ENCODE data around the gene SIRPD.
A peak's percentile ranks its signal among the peaks of the same experiment; 100 is the strongest.
"Not testable (repeated sequence)": the region's sequence is repeated elsewhere in the genome, so short reads cannot be mapped to it uniquely, and the experiment has no call there.

SIRPD gene

GRCh38 chr20:1537731-1538058, 19.8 kb downstream of the SIRPD start:
- DNase-seq (ENCODE audit: low spot score), result no peak

GRCh38 chr20:1536893-1537730, 20.4 kb downstream of the SIRPD start:
- no peak for DNase-seq (ENCODE audit: low spot score)

DNA sequence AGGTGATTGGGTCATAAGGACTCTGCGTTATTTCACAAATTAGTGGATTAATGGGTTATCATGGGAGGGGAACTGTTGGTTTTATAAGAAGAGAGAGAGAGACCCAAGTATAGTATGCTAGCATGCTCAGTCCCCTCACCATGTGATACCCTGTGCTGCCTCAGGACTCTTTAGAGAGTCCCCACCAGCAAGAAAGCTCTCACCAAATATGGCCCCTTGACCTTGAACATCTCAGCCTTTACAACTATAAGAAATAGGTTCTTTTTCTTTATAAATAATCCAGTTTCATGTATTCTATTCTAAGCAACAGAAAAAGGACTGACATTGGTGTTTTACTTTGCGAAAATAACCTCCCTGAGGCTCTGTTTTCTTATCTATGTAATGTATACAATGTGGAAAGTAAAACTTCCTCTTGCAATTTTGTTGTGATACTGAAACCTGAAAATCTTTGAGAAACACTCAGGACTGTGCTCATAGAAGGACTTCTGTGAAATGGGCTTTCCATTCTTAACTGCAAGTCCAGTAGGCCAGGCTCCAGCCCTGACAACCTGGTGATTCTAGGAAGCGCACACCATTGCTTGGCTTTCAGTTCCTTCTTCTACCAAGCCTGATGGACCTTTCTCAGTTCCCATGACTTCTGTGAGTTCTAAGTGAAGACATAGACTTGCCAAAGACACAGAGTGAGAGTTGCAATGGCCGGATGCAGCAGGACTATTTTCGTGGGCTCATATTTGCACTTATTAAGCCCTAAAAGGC, 21.9 kb downstream of the SIRPD start:
- no peak for DNase-seq (ENCODE audit: low spot score)

DNA sequence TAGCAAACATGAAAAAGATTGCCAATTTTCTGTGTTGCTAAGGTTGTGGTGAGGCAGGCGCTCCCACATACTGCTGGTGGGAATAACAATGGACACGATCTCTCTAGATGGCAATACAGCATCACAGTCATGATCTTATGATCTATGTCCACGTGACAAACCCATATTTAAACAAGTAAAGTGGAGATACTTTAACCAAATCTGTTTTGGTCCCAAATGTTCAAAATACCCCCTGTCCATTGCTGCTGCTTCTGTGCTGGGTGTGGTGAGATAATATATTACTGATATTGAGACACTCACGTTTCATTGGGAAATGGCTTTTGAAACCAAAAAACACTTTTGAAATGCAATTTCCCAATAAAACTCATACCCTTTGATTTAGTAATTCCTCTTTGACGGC, 23.0 kb downstream of the SIRPD start:
- no peak for DNase-seq (ENCODE audit: low spot score)

DNA sequence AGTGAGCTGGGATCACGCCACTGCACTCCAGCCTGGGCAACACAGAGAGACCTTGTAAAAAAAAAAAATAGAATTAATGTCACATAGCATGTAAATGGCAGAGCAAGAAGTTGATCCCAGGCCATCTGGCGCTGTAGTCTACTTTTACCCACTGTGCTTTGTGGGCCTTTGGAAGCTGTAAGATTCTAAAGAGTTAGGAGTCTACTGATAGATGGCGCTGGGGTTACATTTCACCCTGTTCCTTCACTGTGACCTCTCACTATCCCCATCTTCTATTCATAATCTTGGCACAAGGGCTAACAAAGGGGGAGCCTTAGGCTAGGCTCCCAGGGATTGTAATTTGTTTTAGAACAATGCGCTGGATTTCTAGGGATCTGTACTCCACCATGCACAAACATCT, 24.4 kb downstream of the SIRPD start:
- peak; percentile 20 for DNase-seq (ENCODE audit: low spot score)

- no peak for DNase-seq (ENCODE audit: low spot score)
These were observed 28.7 kb downstream of the SIRPD start for GRCh38 chr20:1528811-1529210.

DNA sequence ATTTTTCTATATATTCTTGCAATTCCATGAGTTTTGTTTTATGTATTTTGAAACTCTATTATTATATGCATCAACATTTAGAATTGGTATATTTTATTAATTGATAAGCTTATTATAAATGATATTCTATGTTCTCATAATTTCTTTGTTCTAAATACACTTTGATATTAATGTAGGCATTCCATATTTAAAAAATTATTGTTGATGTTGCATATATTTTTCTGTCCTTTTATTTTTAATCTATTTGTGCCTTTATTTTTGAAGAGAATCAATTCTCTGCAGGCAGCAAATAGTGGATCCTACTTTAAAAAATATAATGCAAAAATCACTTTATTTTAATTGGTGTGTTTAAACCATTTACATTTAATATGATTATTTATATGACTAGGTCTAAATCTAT, 29.6 kb downstream of the SIRPD start:
- no peak for DNase-seq (ENCODE audit: low spot score)

DNA sequence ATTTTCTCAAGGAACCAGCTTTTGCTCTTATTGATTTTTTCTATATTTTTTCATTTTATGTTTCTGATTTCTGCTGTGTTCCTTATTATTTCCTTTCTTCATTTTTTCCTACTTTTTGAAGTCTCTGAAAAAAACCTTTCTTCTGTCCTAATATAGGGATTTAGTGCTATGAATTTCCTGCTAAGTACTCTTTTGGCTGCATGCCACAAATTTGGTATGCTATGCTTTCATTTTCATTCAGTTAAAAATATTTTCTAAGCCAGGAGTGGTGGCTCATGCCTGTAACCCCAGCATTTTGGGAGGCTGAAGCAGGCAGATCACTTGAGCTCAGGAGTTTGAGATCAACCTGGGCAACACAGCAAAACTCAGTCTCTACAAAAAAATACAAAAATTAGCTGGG, 30.6 kb downstream of the SIRPD start:
- no peak for DNase-seq (ENCODE audit: low spot score)

DNA sequence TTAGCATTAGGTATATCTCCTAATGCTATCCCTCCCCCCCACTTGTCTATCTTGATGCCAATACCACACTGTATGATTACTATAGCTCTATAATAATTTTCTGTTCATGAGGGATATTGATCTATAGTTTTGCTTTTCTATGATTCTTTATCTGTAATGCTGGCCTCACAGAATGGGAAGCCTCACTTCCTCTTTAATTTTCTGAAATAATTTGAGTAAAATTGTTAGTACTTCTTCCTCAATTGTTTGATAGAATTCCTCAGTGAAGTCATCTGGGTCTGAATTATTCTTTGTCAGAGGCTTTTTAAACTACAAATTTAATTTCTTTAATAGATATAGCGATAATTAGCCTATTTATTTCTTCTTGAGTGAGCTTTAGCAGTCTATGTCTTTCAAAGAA, 31.2 kb downstream of the SIRPD start:
- no peak for DNase-seq (ENCODE audit: low spot score)

- no peak for DNase-seq (ENCODE audit: low spot score)
These were observed 33.5 kb downstream of the SIRPD start for GRCh38 chr20:1524004-1524403.

GRCh38 chr20:1517010-1517409, 40.5 kb downstream of the SIRPD start:
- DNase-seq (ENCODE audit: low spot score), result no peak

DNA sequence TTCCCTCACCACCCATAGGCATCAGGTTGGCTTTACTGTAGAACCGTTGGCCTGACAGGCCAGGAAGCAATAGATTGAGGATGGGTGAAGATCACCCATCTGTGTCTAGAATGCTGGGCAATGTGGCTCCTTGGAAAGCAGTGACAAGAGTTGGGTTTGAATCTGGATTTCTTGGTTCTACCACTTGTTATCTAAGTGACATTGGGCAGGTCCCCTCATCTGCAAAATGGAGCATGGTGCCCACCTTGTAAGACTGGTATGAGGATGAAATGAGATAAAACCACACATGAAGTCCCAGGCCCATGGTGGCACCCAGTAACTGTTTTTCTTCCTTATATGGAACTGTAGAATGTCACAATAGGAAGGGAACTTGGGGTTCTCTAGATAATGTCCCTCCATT, 43.7 kb downstream of the SIRPD start:
- DNase-seq (ENCODE audit: low spot score), result no peak

GRCh38 chr20:1509237-1509636, 48.3 kb downstream of the SIRPD start:
- peak; percentile 55 for DNase-seq (ENCODE audit: low spot score)

GRCh38 chr20:1508574-1508973, 48.9 kb downstream of the SIRPD start:
- no peak for DNase-seq (ENCODE audit: low spot score)

- DNase-seq (ENCODE audit: low spot score), result no peak
These were observed 50.2 kb downstream of the SIRPD start for GRCh38 chr20:1507276-1507675.

DNA sequence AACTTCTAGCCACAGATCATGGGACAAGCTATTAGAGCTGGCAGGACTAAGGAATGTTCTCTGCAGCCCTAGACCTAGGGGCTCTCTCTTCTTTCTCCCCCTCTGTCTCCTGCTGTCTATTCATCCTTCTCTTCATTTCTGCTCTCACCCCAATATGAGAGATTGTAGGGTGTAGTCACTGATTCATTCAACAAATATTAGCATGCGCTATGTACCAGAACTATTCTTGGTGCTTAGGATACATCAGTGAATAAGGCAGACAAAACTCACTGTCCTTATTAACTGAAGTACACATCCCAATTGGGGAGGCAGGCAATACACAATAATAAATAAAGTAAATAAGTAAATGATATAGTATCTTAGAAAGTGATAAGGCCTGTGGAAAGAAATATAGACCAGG, 51.6 kb downstream of the SIRPD start:
- DNase-seq (ENCODE audit: low spot score), result no peak

- DNase-seq (ENCODE audit: low spot score), result peak; percentile 34
These were observed 52.1 kb downstream of the SIRPD start for GRCh38 chr20:1505361-1505760.

DNA sequence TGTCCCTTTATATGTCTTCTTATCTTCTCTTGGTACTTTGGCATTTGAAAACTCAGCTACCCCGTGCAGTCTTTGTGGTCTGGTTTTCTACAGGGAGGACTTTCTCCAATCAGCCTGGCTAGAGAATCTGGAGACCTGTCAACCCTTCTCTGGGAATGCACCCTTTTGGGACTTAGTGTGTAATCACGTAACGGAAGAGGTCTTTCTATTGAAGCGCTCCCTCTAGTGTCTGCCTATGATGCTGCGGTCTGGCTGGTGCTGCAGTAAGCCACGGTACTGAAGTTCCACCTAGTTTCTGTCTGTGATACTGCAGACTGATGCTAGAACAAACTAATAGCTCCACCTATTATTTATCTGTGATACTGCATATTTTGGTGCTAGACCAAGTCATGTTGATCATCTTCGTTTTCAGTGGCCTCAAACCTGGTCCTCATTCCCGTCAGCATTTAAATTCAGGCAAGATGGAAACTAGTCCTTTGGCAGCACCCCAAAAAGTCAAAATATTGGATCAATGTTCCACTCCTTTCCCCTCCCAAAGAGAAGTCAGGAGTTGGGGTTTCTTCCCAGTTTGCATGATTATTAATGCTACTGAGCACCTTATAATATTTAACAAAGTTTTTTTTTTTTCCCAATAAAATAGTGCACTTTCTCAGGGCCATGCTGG, 53.8 kb downstream of the SIRPD start:
- DNase-seq (ENCODE audit: low spot score), result peak; percentile 92

- DNase-seq (ENCODE audit: low spot score), result no peak
These were observed 57.0 kb downstream of the SIRPD start for GRCh38 chr20:1500496-1500895.

GRCh38 chr20:1499528-1500420, 57.7 kb downstream of the SIRPD start:
- DNase-seq (ENCODE audit: low spot score), result no peak

GRCh38 chr20:1497371-1497770, 60.1 kb downstream of the SIRPD start:
- DNase-seq (ENCODE audit: low spot score), result not testable (repeated sequence)

DNA sequence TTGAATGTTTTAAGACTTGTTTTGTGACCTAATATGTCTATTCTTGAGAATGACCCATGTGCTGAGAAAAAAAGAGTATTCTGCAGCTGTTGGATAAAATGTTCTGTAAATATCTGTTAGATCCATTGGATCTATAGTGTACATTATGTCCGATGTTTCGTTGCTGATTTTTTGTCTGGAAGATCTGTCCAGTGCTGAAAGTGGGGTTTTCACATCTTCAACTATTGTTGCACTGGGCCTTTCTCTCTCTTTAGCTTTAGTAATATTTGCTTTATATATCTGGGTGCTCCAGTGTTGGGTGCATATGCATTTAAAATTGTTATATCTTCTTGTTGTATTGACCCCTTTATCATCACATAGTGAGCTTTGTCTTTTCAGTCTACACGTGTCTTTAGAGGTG, 60.6 kb downstream of the SIRPD start:
- DNase-seq (ENCODE audit: low spot score), result no peak

Data from AG20443 (cell line).